Measurements from ENCODE around the gene C1orf105.

DNA sequence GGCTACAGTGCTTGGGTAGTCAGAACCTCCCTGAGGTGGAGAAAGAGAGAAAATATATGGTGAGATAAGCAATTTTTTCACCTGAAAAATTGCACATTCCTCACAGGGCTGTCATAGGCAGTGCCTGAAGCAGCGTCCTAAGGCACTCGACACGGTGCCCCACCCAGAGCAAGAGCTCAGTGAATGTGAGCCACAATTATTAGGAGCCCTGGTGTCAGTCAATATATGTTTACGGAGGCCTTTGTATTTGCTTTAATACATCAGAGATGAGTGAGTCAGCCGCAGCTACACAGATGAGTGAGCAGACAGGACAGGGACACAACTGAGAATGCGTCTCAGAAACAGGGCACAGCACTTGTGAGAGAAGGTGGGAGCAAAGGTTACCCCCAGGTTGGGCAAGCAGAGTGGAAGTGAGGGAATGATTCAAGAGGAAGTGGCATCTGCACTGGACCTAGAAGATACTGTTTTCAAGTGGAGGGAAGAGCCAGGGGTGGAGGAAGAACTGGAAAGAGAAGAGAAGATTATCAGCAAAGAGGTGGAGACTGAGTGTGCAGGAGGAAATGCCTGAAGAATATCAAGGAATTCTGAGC, 28.6 kb downstream of the C1orf105 start:
- TF ChIP-seq MTA3 (CRISPR knock-in tag; IDR thresholded peaks at IDR 0.05) (no peak), ZFP1 (CRISPR knock-in tag; IDR thresholded peaks at IDR 0.05) (no peak), ETV5 (CRISPR knock-in tag; IDR thresholded peaks at IDR 0.05; ENCODE audit: borderline replicate concordance) (peak; percentile 63; the same call in 1 of the 2 replicates), NFIC (IDR thresholded peaks at IDR 0.05; ENCODE audit: low read length) (no peak; the same call in 1 of the 2 replicates), NFYB (CRISPR knock-in tag; IDR thresholded peaks at IDR 0.05) (no peak), ZNF629 (CRISPR knock-in tag; conservative IDR thresholded peaks at IDR 0.05) (no peak), EZH2 (conservative IDR thresholded peaks at IDR 0.05; ENCODE audit: low read depth, low read length) (no peak), TAF1 (CRISPR knock-in tag; IDR thresholded peaks at IDR 0.05) (no peak; the same call in 1 of the 2 replicates), SP4 (CRISPR knock-in tag; IDR thresholded peaks at IDR 0.05) (no peak), ZNF121 (CRISPR knock-in tag; IDR thresholded peaks at IDR 0.05) (no peak)
- TF ChIP-seq, protein P1, sequence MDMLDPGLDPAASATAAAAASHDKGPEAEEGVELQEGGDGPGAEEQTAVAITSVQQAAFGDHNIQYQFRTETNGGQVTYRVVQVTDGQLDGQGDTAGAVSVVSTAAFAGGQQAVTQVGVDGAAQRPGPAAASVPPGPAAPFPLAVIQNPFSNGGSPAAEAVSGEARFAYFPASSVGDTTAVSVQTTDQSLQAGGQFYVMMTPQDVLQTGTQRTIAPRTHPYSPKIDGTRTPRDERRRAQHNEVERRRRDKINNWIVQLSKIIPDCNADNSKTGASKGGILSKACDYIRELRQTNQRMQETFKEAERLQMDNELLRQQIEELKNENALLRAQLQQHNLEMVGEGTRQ (IDR thresholded peaks at IDR 0.05; ENCODE audit: low read depth, low read length), result no peak
- TF ChIP-seq, protein P1 (CRISPR knock-in tag; IDR thresholded peaks at IDR 0.05; ENCODE audit: borderline replicate concordance), result no peak
- TF ChIP-seq, protein P2, sequence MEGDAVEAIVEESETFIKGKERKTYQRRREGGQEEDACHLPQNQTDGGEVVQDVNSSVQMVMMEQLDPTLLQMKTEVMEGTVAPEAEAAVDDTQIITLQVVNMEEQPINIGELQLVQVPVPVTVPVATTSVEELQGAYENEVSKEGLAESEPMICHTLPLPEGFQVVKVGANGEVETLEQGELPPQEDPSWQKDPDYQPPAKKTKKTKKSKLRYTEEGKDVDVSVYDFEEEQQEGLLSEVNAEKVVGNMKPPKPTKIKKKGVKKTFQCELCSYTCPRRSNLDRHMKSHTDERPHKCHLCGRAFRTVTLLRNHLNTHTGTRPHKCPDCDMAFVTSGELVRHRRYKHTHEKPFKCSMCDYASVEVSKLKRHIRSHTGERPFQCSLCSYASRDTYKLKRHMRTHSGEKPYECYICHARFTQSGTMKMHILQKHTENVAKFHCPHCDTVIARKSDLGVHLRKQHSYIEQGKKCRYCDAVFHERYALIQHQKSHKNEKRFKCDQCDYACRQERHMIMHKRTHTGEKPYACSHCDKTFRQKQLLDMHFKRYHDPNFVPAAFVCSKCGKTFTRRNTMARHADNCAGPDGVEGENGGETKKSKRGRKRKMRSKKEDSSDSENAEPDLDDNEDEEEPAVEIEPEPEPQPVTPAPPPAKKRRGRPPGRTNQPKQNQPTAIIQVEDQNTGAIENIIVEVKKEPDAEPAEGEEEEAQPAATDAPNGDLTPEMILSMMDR (CRISPR knock-in tag; IDR thresholded peaks at IDR 0.05), result no peak

Measured in HepG2 (cell line).